Stimulated activated naive CD8-positive, alpha-beta T cell treated with anti-CD3 and anti-CD28 coated beads, Interleukin-15, amount 100 ng/mL, for 72 hours (primary cell): Measurements from ENCODE around the gene CARNS1.
"Not testable (repeated sequence)": the region's sequence is repeated elsewhere in the genome, so short reads cannot be mapped to it uniquely, and the experiment has no call there.

Experiments
- ATAC-seq: fragments of 150-1000 bp; cut with Tn5 transposase; 2 replicates; pipeline ENCODE4 v1.10.0; 2021; ENCODE audit warnings: mild to moderate bottlenecking, moderate library complexity
- DNase-seq, 2 donors: peaks; one replicate each; pipeline ENCODE4 v3.0.0; 2021 to 2022
- H3K27ac Mint-ChIP-seq, 2 donors: one replicate each; pipeline ENCODE4 v1.8.0; 2022; ENCODE audit warnings: mild to moderate bottlenecking in 2 of 2, mixed read lengths in 2 of 2, moderate library complexity in 2 of 2
- H3K27me3 Mint-ChIP-seq: one replicate; pipeline ENCODE4 v1.8.0; 2022; ENCODE audit warnings: mixed read lengths
- H3K4me1 Mint-ChIP-seq: one replicate; pipeline ENCODE4 v1.8.0; 2022; ENCODE audit warnings: mild to moderate bottlenecking, mixed read lengths
- H3K4me3 Mint-ChIP-seq, 2 donors: one replicate each; pipeline ENCODE4 v1.8.0; 2022; ENCODE audit warnings: mild to moderate bottlenecking in 2 of 2, mixed read lengths in 2 of 2, moderate library complexity in 1 of 2
- H3K9me3 Mint-ChIP-seq, 2 donors: one replicate each; pipeline ENCODE4 v1.8.0; 2022; ENCODE audit warnings: mixed read lengths in 2 of 2

The CARNS1 gene

DNA sequence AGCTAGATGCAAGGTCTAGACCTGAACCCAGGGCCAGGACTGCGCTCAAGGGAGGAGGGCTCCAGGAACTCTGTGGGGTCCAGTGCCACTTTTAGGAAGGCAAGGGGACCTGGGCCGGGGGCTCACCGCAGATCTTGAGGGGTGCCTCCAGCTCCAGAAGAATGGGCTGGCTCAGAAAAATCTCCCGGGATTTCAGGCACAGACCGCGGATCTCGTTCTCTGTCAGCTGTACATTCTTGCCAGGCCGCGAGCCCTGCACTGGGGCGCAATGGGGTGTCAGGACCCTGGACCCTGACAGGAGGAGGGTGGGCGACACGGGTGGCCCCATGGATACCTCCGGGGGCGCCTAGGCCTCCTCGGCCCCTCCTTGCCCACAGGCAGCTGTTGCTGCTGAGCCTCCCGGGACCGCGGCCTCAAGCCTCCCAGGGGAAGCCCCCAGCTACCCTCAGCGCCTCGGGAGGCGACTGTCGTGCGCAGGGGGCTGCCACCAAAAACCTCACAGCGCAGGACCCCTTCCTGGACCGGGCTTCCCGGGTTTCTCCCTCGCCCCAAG is 14.5 kb upstream of the CARNS1 start:
- ATAC-seq (peak; percentile 27), DNase-seq (peak; percentile 21 to 47)
- peaks cover 78% of the 10 kb centered on the region for H3K4me1 Mint-ChIP-seq
- peak overlapping the region in 1 of 2 donors; percentile 27 for H3K27ac Mint-ChIP-seq
- H3K4me3 Mint-ChIP-seq, result peak overlapping the region; percentile 91 to 92
- H3K27me3 Mint-ChIP-seq, result no peaks in the 10 kb centered on the region
- H3K9me3 Mint-ChIP-seq, result no peaks in the 10 kb centered on the region

DNA sequence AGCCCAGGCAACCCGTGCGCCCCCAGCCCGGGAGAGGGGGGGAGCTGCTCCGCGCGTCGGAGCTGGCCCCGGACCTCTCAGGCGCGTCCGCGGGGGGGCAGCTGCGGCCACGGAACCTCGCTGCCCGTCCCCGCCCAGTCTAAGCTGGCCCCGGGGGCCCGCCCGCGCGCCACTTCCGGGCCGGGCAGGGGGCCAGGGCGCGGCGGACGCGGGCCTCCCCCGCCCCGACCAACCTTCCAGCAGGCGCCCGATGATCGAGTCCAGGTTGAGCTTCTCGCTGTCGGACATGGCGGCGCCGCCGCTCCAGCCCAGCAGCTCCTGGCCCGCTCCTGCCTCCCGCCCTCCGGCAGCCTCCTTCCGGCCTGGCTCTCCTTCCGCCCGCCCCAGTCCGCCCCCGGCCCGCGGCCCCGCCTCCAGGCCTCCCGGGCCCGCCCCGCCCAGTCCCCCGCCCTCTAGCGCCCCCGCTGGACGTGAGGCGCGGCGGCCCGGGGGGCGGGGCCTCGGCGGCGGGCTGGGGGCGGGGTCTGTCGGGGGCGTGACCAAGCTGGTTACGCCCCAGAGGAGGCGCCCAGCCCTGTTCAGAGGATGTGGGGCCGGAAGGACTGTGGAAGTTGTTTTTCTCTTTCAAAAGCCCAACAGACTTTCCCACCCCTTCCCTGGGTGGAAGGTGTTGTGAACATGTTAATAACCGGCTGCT is 13.8 kb upstream of the CARNS1 start, which contains the start of gene PPP1CA:
Gene PPP1CA (minus strand): TSS at position 364 of the 697 bp plus-strand sequence. CDS start 76 bp downstream, at position 288.
- H3K4me1 Mint-ChIP-seq, result peaks cover 78% of the 10 kb centered on the region
- peak within 1 kb of the TSS; percentile 92 to 95 for H3K4me3 Mint-ChIP-seq
- DNase-seq (peak; percentile 90 to 95), ATAC-seq (peak; percentile 76)
- H3K27me3 Mint-ChIP-seq, result no peaks in the 10 kb centered on the region
- H3K9me3 Mint-ChIP-seq, result no peaks in the 10 kb centered on the region
- peak within 1 kb of the TSS; percentile 27 to 89 for H3K27ac Mint-ChIP-seq

DNA sequence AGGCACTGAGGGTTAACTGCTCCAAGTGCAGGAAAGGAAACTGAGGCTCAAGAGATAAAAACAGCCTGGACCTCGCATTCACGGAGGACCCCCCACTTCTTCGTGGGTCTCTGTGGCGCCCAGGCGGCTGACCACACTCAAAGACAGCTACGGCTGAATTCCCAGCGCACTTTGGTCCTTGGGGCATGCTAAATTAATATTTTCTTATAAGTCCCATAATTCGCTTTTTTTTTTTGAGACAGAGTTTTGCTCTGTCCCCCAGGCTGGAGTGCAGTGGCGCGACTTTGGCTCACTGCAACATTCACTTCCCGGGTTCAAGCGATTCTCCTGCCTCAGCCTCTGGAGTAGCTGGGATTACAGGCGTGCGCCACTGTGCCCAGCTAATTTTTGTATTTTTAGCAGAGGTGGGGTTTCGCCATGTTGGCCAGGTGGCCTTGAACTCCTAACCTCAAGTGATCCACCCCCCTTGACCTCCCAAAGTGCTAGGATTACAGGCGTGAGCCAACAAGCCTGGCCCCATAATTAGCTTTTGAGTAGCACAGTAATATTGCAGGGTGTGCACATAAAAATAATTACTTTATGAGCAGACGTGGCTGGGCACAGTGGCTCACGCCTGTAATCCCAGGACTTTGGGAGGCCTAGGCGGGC is 13.2 kb upstream of the CARNS1 start:
- DNase-seq, result peak in 1 of 2 donors; percentile 9
- H3K27ac Mint-ChIP-seq, result peak overlapping the region in 1 of 2 donors; percentile 48
- not testable (repeated sequence) for ATAC-seq

DNA sequence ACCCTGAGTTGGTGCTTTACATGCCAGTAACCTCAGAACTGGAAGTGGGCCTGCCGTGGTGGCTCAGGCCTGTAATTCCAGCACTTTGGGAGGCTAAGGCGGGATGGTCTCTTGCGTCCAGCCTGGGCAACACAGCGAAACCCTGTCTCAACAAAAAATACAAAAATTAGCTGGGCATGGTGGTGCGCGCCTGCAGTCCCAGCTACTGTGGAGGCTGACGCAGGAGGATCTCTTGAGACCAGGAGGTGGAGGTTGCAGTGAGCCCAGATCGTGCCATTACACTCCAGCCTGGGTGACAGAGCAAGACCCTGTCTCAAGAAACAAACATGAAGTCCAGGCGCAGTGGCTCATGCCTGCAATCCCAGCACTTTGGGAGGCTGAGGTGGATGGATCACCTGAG is 12.4 kb upstream of the CARNS1 start:
- peak overlapping the region; percentile 91 to 96 for H3K27ac Mint-ChIP-seq
- peaks cover 78% of the 10 kb centered on the region for H3K4me1 Mint-ChIP-seq
- peak overlapping the region; percentile 95 to 98 for H3K4me3 Mint-ChIP-seq
- ATAC-seq, H3K27me3 Mint-ChIP-seq, H3K9me3 Mint-ChIP-seq, DNase-seq: not testable (repeated sequence)

More for the DNA sequence above, 13.2 kb upstream of the CARNS1 start:
- Mint-ChIP-seq H3K4me3 (peak overlapping the region; percentile 64 to 95), H3K4me1 (peaks cover 78% of the 10 kb centered on the region)
- not testable (repeated sequence) for H3K9me3 Mint-ChIP-seq, H3K27me3 Mint-ChIP-seq

DNA sequence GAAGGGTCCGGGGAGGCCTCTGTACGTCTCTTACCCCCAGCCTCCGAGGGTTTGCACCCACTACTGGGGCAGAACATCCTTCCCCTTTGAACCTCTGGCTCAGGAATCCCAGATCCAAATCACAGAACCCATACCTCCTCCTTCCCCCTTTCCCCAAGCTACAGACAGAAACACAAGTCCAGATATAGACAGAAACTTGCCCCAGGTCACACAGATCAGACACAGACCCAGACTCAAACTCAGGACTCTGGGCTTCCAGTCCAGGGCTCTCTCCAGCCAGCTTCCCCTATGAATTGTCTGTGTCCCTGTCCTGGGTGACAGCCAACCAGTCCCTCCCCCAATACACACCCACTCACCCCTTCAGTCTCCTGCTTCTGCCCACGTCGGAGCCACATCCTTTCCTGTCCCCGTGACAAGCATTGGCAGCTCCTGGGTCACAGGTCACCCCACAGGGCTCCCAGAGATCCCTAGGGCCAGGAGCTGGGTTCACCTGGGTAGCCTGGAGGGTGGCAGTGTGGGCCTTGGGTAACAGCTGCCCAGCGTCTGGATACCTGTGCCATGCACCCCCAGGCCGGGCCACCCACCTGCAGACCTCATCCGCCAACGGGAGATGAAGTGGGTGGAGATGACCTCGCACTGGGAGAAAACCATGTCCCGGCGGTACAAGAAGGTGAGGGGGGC is 10.8 kb upstream of the CARNS1 start:
- peak overlapping the region; percentile 95 to 98 for H3K4me3 Mint-ChIP-seq
- DNase-seq (peak; percentile 40 to 58), ATAC-seq (no peak)
- no peaks in the 10 kb centered on the region for H3K9me3 Mint-ChIP-seq
- peaks cover 79% of the 10 kb centered on the region for H3K4me1 Mint-ChIP-seq
- H3K27me3 Mint-ChIP-seq, result no peaks in the 10 kb centered on the region
- peak overlapping the region; percentile 23 to 91 for H3K27ac Mint-ChIP-seq

DNA sequence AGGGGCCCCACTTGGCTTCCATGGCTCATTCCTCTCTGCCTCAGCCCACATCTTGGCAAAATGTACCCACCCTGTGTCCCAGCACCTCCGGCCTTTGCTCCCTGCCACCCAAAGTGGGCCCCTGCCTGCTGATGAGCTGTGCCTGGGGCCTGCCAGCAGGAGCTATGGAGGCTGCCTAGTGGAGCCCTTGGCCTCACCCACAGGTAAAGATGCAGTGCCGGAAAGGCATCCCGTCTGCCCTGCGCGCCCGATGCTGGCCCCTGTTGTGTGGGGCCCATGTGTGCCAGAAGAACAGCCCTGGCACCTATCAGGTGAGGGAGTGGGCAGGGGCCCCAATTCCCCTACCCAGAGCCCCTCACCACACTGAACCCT is 10.3 kb upstream of the CARNS1 start:
- peak overlapping the region; percentile 33 to 99 for H3K27ac Mint-ChIP-seq
- DNase-seq (no peak), ATAC-seq (no peak)
- no peaks in the 10 kb centered on the region for H3K27me3 Mint-ChIP-seq
- no peaks in the 10 kb centered on the region for H3K9me3 Mint-ChIP-seq
- H3K4me1 Mint-ChIP-seq, result peaks cover 79% of the 10 kb centered on the region
- peak overlapping the region; percentile 95 to 98 for H3K4me3 Mint-ChIP-seq

DNA sequence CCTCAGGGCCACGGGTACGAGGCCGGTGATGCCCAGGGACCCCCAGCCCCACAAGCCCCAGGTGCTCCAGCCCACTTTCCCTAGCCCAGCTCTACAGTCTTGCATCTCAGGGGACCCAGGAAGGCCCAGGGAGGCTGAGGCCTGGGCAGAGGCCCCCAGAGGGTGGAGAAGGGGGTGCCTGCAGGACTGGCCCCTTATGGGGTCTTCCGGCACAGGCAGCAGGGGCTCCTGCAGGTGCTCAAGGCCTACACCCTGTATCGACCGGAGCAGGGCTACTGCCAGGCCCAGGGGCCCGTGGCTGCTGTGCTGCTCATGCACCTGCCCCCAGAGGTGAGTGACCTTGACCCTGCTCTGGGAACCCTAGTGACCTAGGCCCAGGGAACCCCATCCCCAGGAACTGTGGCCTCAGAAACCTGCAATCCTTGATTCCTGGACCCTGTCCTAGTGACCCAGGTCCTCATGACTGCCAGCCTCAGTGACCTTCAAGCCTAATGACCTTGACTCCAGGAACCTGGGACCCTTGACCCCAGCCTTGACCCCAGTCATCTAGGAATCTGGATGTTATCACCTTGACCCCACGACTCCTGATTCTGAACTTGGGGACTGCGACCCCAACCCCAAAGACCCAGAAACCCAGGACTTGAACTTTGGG is 9.7 kb upstream of the CARNS1 start:
- no peak for ATAC-seq
- Mint-ChIP-seq H3K9me3 (no peaks in the 10 kb centered on the region), H3K4me3 (peak overlapping the region; percentile 95 to 98), H3K27ac (peak overlapping the region; percentile 90 to 99), H3K4me1 (peaks cover 79% of the 10 kb centered on the region), H3K27me3 (no peaks in the 10 kb centered on the region)
- no peak for DNase-seq

DNA sequence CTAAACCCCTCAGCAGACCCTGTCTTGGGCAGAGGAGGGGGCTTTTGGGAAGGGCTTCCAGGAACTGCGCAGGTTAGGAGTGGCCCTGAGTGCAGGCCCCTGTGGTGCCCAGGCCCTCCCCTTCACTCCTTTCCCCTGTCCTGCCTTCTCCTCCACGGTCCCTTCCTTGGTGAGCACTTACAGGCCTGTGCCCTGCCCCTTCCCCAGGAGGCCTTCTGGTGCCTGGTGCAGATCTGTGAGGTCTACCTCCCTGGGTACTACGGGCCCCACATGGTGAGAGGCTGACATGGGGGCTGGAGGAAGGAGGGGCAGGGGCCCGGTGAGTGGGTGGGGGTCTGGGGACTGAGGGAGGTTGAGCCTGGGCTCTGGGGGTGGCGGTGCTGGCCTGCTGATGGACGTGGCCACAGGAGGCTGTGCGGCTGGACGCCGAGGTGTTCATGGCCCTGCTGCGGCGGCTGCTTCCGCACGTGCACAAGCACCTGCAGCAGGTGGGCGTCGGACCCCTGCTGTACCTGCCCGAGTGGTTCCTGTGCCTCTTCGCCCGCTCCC is 9.0 kb upstream of the CARNS1 start:
- Mint-ChIP-seq H3K9me3 (no peaks in the 10 kb centered on the region), H3K4me1 (peaks cover 86% of the 10 kb centered on the region), H3K4me3 (peak overlapping the region; percentile 95 to 98), H3K27me3 (no peaks in the 10 kb centered on the region), H3K27ac (peak overlapping the region; percentile 90 to 99)
- no peak for ATAC-seq
- no peak for DNase-seq

DNA sequence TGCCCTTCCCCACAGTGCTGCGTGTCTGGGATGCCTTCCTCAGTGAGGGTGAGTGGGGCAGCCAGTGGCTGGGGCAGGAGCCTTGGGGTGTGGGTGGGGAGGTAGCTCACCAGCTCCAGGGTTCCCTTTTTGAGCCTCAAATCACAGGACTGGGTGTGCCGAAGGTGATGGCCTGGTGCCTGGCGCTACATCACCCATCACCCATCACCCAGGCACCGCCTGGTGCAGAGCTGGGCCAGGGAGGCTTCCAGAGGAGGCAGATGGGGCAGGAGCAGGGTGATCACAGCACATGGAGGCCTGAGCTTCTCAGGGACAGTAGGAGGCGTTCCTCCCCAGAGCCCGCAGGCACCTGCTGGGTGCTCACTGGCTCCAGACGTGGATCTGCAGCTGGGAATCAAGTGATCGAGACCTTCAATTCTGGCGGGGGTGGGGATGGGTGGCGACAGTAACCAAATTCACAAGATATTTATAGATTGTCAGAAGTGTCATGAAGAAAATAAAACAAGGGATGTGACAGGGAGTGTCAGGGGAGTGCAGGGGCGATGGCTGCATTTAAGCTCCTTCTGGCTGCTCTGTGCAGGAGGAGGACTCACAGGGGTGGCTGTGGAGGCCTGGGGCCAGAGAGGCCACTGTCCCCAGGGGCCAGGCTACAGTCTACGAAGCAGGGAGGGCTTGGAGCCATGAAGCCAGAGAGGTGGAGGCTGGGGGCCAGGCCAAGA is 8.3 kb upstream of the CARNS1 start:
- Mint-ChIP-seq H3K9me3 (no peaks in the 10 kb centered on the region), H3K4me1 (peaks cover 90% of the 10 kb centered on the region), H3K27me3 (no peaks in the 10 kb centered on the region), H3K27ac (peak overlapping the region; percentile 74 to 95), H3K4me3 (peak overlapping the region; percentile 95 to 98)
- no peak for ATAC-seq
- no peak for DNase-seq

DNA sequence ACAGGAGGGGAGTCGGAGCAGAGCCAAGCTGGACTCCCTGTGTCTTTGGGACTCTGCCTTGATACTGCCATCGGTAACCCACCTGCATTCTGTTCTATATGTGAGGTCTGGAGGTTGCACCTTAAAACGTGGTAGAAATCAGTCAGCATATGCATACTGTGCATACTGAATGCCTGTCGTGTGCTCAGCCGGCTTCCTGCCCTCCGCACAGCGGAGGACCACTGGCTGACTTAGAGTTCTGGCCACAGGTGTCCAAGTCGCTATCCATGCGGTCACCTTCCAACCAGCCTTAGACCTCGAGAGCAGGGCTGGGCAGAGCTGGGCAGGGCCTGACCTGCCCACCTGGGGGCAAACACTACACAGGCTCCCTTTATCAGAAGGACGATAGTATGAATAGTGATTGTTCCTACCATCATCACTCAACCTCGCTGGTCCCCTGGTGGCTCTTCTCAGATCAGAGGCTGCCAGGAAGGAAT is 7.8 kb upstream of the CARNS1 start:
- Mint-ChIP-seq H3K27me3 (no peaks in the 10 kb centered on the region), H3K27ac (peak overlapping the region; percentile 92 to 93), H3K4me3 (peak overlapping the region; percentile 95 to 98), H3K4me1 (peaks cover 90% of the 10 kb centered on the region), H3K9me3 (no peaks in the 10 kb centered on the region)
- ATAC-seq, result no peak
- no peak for DNase-seq

DNA sequence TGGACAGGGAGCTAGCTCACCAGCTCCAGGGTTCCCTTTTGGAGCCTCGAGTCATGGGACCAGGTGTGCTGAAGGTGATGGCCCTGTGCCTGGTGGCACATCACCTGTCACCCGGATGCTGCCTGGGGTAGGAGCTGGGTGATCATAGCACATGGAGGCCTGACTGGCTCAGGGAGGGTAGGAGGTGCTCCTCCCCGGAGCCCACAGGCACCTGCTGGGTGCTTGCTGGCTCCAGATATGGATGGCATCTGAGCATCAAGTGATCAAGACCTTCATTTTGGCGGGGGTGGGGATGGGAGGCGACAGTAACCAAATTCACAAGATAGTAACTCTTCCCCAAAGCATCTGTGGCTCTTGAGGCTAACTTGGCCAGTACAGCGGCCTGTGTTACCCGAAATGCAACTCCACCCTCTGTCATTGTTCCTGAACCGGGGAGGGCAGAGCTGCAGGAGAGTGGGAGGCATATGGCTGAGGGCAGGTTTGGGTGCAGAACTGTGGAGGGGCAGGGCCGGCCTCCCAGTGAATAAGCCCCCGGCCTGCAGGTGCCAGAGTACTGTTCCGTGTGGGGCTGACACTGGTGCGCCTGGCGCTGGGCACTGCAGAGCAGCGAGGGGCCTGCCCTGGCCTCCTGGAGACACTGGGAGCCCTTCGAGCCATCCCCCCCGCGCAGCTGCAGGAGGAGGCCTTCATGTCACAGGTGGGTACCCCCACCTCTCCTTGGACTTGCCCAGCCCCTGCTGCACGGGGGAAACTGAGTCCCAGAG is 6.9 kb upstream of the CARNS1 start:
- Mint-ChIP-seq H3K4me1 (peaks cover 90% of the 10 kb centered on the region), H3K27ac (peak overlapping the region; percentile 92 to 93), H3K9me3 (no peaks in the 10 kb centered on the region), H3K27me3 (no peaks in the 10 kb centered on the region), H3K4me3 (peak overlapping the region; percentile 95 to 98)
- DNase-seq, result peak; percentile 25 to 60
- ATAC-seq, result peak; percentile 29

DNA sequence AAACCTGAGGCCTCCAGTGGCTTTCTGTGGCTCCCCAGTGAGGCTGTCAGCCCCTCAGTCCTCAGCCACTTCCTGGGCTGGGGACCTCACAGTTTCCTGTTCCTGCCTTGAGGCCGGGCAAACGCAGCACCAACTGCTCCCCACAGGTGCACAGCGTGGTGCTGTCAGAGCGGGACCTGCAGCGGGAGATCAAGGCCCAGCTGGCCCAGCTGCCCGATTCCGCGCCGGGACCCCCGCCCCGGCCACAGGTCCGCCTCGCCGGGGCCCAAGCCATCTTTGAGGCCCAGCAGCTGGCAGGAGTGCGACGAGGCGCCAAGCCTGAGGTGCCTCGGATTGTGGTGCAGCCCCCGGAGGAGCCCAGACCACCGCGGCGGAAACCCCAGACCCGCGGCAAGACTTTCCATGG is 6.2 kb upstream of the CARNS1 start:
- peak overlapping the region; percentile 95 to 98 for H3K4me3 Mint-ChIP-seq
- DNase-seq, result peak; percentile 78 to 87
- peak overlapping the region in 1 of 2 donors; percentile 84 for H3K27ac Mint-ChIP-seq
- H3K4me1 Mint-ChIP-seq, result peaks cover 90% of the 10 kb centered on the region
- H3K27me3 Mint-ChIP-seq, result no peaks in the 10 kb centered on the region
- ATAC-seq, result peak; percentile 83
- H3K9me3 Mint-ChIP-seq, result no peaks in the 10 kb centered on the region

DNA sequence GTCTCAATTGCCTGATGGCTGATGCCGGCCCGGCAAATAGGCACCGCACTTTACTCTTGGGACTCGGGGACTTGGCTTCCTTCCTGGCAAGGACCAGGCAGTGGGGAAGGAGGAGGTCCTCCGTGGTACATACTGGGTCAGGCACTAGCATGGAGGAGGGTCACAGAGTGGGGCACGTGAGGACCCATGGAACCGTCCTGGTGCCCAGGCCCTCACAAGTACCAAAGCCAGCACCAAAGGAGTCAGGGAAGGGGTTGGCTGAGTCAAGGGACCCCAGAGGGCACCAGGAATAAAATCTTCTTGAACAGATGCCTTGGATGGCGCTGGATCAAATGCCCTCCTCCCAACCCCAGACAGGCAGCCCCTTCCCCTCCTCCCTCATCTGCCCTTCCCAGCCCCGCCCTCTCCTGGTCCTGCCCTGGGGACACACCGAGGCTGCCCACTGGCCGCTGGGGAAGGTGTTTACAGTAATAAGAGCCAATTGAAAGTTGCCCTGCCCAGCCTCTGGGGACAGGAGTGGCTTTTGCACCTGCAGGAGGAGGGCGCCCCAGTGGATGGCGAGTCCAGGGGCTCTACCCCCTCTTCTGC is 5.6 kb upstream of the CARNS1 start:
- Mint-ChIP-seq H3K27me3 (no peaks in the 10 kb centered on the region), H3K9me3 (no peaks in the 10 kb centered on the region), H3K4me1 (peaks cover 90% of the 10 kb centered on the region), H3K27ac (peak overlapping the region; percentile 87 to 93), H3K4me3 (peak overlapping the region; percentile 95 to 98)
- no peak for ATAC-seq
- DNase-seq, result peak in 1 of 2 donors; percentile 23
